Naive thymus-derived CD4-positive, alpha-beta T cell (primary cell): ENCODE measurements around the gene CDH4. TPM values are rescaled to one million over a fixed set of nuclear protein-coding genes. Genes with fewer than 3 reads are reported as not detected.

Experiments
- ATAC-seq: fragments of 150-1000 bp; cut with Tn5 transposase; 2 replicates; pipeline ENCODE4 v1.10.0; 2021; ENCODE audit warnings: mild to moderate bottlenecking, moderate library complexity
- CTCF ChIA-PET: fragments of 350-600 bp; sonication (Branson Sonifier 250); formaldehyde crosslinking; loops from one replicate; lab custom pipeline; 2021; ENCODE audit warnings: antibody characterized with exemption; lab: Charles Lee
- POLR2A ChIA-PET: fragments of 350-600 bp; sonication (Branson Sonifier 250); formaldehyde crosslinking; loops from one replicate; lab custom pipeline; 2021; ENCODE audit warnings: antibody characterized with exemption, inconsistent platforms; lab: Charles Lee
- DNase-seq, 9 donors: peaks; one replicate each; pipeline versions ENCODE4 v3.0.0 to v3.0.0-alpha.2; 2020 to 2022; ENCODE audit warnings: mixed read lengths in 1 of 9
- H3K27ac ChIP-seq: one replicate; pipeline ENCODE4 v1.7.0; 2013; ENCODE audit warnings: mild to moderate bottlenecking, low read depth, low read length, moderate library complexity
- H3K27me3 ChIP-seq, 2 donors: one replicate each; pipeline ENCODE4 v1.7.0; 2013; ENCODE audit warnings: low read length in 2 of 2, mild to moderate bottlenecking in 2 of 2, moderate library complexity in 2 of 2; ENCODE audit not compliant: control insufficient read depth in 2 of 2, insufficient read depth in 2 of 2
- H3K36me3 ChIP-seq, 3 experiments: 1 replicate in 2 of 3; 2 replicates in 1 of 3; pipeline ENCODE4 v1.7.0; 2013; ENCODE audit warnings: low read length in 3 of 3, mild to moderate bottlenecking in 3 of 3, moderate library complexity in 1 of 3; ENCODE audit not compliant: insufficient read depth in 3 of 3, control insufficient read depth in 2 of 3
- H3K4me1 ChIP-seq, 2 donors: one replicate each; pipeline ENCODE4 v1.7.0; 2013; ENCODE audit warnings: low read length in 2 of 2, mild to moderate bottlenecking in 2 of 2, moderate library complexity in 1 of 2; ENCODE audit not compliant: control insufficient read depth in 2 of 2, insufficient read depth in 2 of 2
- H3K4me3 ChIP-seq: 2 replicates; pipeline ENCODE4 v1.7.0; 2013; ENCODE audit warnings: mild to moderate bottlenecking, low read length
- H3K9me3 ChIP-seq, 3 experiments: 1 replicate in 2 of 3; 2 replicates in 1 of 3; pipeline ENCODE4 v1.7.0; 2013; ENCODE audit warnings: low read length in 3 of 3; ENCODE audit not compliant: control insufficient read depth in 2 of 3
- H3K27ac Mint-ChIP-seq, 9 donors: one replicate each; pipeline ENCODE4 v1.8.0; 2020 to 2022; ENCODE audit warnings: mixed read lengths in 9 of 9, mild to moderate bottlenecking in 8 of 9, moderate library complexity in 5 of 9, inconsistent platforms in 2 of 9
- H3K27me3 Mint-ChIP-seq, 5 donors: one replicate each; pipeline ENCODE4 v1.8.0; 2021 to 2022; ENCODE audit warnings: mixed read lengths in 5 of 5, mild to moderate bottlenecking in 1 of 5
- H3K36me3 Mint-ChIP-seq, 5 donors: one replicate each; pipeline ENCODE4 v1.8.0; 2020 to 2022; ENCODE audit warnings: mixed read lengths in 5 of 5, mild to moderate bottlenecking in 3 of 5, inconsistent platforms in 1 of 5
- H3K4me1 Mint-ChIP-seq, 7 donors: one replicate each; pipeline ENCODE4 v1.8.0; 2020 to 2022; ENCODE audit warnings: mixed read lengths in 7 of 7, mild to moderate bottlenecking in 3 of 7, inconsistent platforms in 1 of 7
- H3K4me3 Mint-ChIP-seq, 10 donors: one replicate each; pipeline ENCODE4 v1.8.0; 2020 to 2022; ENCODE audit warnings: mild to moderate bottlenecking in 10 of 10, mixed read lengths in 10 of 10, moderate library complexity in 6 of 10, inconsistent platforms in 2 of 10
- H3K9me3 Mint-ChIP-seq, 11 donors: one replicate each; pipeline ENCODE4 v1.8.0; 2020 to 2022; ENCODE audit warnings: mixed read lengths in 11 of 11, mild to moderate bottlenecking in 4 of 11, inconsistent platforms in 1 of 11, moderate library complexity in 1 of 11
- intact Hi-C, 2 donors: fragments of 100-400 bp; cut with micrococcal nuclease; formaldehyde crosslinking; loops; one replicate each; pipeline ENCODE4 v1.15.1; 2023
- polyA plus RNA-seq, 2 donors: library from polyadenylated mRNA; unstranded; fragments of 300-500 nt; fragmentation: Illumina TruSeq; gene quantifications; one replicate each; pipeline ENCODE4 v1.2.3, GENCODE V29; 2021
- total RNA-seq, 6 experiments: library from RNA in 5 of 6; stranded (reverse) in 5 of 6; gene quantifications; 1 replicate in 5 of 6; 2 replicates in 1 of 6; pipeline ENCODE4 v1.2.3 and lab custom pipeline; 2021 to 2026

Gene CDH4
- total and polyA plus RNA-seq, 7 experiments from 2014 or later = 0.05 to 0.43 (median 0.14) TPM; not detected in 1

DNA sequence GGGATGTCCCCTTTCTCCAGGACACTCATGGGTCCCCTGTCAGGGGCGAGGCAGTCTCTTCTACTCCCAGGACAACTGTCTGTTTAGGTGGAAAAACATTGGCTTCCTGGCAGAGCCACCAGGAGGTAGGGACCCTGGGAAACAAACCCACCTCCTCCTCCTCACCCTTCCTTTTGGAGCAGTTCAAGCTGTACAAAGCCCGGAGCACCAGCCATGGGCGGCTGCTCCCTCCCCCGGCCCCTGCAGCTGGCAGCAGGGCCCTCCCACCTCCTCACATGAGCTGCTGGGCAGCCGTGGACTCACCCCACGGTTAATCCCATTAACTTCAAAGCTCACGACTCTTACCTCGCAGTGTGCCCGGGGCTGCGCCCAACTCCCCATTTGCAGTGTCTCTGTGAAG is 48.6 kb downstream of the CDH4 start:
- ATAC-seq (no peak), DNase-seq (no peak)
- Mint-ChIP-seq H3K4me3 (no peak overlapping the region), H3K27ac (no peak overlapping the region), H3K36me3 (no peaks in the 10 kb centered on the region), H3K9me3 (peaks cover 0 to 3% (median 0%) of the 10 kb centered on the region in 11 donors), H3K27me3 (no peaks in the 10 kb centered on the region), H3K4me1 (no peaks in the 10 kb centered on the region)
- Histone ChIP-seq H3K4me1 (no peaks in the 10 kb centered on the region), H3K9me3 (no peaks in the 10 kb centered on the region), H3K27ac (no peak overlapping the region), H3K36me3 (no peaks in the 10 kb centered on the region), H3K27me3 (no peaks in the 10 kb centered on the region), H3K4me3 (no peak overlapping the region)
- POLR2A ChIA-PET = no interaction called here
- intact Hi-C loops = no loop called here
- CTCF ChIA-PET = no interaction called here

DNA sequence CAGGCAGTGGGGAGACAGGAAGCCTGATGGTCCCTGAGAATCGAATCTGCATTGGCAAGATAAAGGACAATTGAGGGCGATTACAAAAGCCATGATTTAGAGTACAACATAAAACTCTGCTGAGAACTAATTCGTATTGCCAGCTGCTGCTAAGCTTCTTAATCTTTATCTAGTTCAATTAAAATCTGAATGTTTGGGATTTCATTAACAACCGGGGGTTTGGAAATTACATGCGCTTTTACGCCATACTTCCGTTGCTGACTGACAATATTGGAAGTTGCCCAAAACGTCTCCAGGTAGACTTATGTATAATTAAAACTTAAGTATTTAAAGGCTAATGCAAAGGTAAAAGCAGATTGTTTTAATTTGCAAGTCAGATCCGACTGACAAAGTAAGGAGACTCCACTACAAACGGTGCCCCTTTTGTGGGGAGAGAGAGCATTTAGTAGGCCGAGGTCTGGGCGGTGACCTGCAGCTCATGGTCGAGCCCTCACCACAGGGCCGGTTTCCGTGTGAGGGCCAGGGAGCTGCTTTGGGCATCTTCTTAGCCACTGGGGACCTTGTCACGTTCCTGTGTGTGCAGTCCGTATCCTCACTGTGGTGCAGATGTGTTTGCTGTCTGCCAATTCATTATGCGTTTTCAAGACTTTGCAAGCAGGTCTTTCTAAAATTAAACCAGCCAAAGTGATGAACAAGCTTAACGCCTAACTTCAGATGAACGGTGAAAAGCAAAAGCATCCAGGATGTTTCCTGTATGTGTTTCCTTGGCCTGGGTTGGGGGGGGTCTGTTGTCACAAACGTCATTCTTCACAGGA is 49.9 kb downstream of the CDH4 start:
- ChIA-PET CTCF (interaction anchor here (0.6 kb wide), 1 partner anchor 296 kb away, joined by 3 read pairs; no protein-coding TSS in a partner anchor), POLR2A (no interaction called here)
- ATAC-seq (no peak), DNase-seq (no peak)
- no peaks in the 10 kb centered on the region for H3K36me3 ChIP-seq
- H3K36me3 Mint-ChIP-seq = no peaks in the 10 kb centered on the region
- H3K4me3 ChIP-seq = no peak overlapping the region
- H3K27ac ChIP-seq = no peak overlapping the region
- H3K4me1 ChIP-seq = no peaks in the 10 kb centered on the region
- no peak overlapping the region for H3K27ac Mint-ChIP-seq
- no peaks in the 10 kb centered on the region for H3K27me3 ChIP-seq
- no peaks in the 10 kb centered on the region for H3K9me3 ChIP-seq
- no peaks in the 10 kb centered on the region for H3K9me3 Mint-ChIP-seq
- H3K27me3 Mint-ChIP-seq = no peaks in the 10 kb centered on the region
- no peak overlapping the region for H3K4me3 Mint-ChIP-seq
- H3K4me1 Mint-ChIP-seq = no peaks in the 10 kb centered on the region
- intact Hi-C loops = no loop called here

DNA sequence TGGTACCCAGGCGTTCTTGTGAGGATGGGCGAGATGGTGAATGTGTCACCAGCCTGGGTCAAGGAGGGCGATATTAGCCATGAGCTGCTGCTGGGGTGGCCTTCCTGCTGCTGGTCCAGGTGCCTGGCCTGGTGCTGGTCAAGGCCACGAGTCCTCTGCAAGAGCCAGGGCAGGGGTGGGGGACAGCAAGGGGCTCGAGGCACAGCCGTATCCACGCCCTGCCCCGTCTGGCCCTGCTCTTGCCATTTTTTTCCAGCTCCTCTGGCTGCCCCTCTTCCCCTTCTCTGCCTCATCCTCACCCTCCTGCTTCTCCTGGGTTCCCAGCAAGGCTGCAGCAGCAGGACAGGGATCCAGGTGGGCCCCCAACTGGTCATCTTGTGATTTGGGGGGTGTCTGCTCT is 51.2 kb downstream of the CDH4 start:
- CTCF ChIA-PET = no interaction called here
- Histone ChIP-seq H3K4me3 (no peak overlapping the region), H3K9me3 (no peaks in the 10 kb centered on the region), H3K36me3 (no peaks in the 10 kb centered on the region), H3K4me1 (no peaks in the 10 kb centered on the region), H3K27me3 (no peaks in the 10 kb centered on the region), H3K27ac (no peak overlapping the region)
- no peak overlapping the region for H3K4me3 Mint-ChIP-seq
- no peaks in the 10 kb centered on the region for H3K4me1 Mint-ChIP-seq
- H3K27ac Mint-ChIP-seq = no peak overlapping the region
- POLR2A ChIA-PET = no interaction called here
- DNase-seq = no peak
- H3K9me3 Mint-ChIP-seq = no peaks in the 10 kb centered on the region
- H3K27me3 Mint-ChIP-seq = no peaks in the 10 kb centered on the region
- no peaks in the 10 kb centered on the region for H3K36me3 Mint-ChIP-seq
- no peak for ATAC-seq
- intact Hi-C loops = no loop called here

DNA sequence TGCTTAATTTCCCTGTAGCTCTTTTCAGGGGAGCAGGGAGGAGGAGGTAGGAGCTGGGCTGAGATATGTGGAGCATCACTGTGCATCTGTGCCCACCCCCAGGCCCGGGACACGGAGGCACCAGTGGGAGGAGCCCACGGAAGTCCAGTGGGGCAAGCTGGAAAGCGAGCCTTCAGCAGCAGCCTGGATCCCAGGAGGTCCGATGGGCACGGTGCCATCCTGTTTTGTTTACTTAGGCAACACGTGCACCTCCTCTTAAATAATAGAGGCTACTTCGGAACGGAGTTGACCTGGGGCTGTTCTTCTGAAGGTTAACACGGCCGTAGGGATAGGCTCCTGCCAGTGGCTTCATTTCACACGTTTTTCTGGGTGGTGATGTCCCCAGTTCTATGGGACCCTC is 51.6 kb downstream of the CDH4 start:
- H3K4me3 ChIP-seq = no peak overlapping the region
- H3K27me3 ChIP-seq = no peaks in the 10 kb centered on the region
- CTCF ChIA-PET = no interaction called here
- POLR2A ChIA-PET = no interaction called here
- Mint-ChIP-seq H3K36me3 (no peaks in the 10 kb centered on the region), H3K4me3 (no peak overlapping the region), H3K27ac (no peak overlapping the region), H3K9me3 (no peaks in the 10 kb centered on the region), H3K27me3 (no peaks in the 10 kb centered on the region), H3K4me1 (no peaks in the 10 kb centered on the region)
- no peaks in the 10 kb centered on the region for H3K9me3 ChIP-seq
- no peaks in the 10 kb centered on the region for H3K36me3 ChIP-seq
- DNase-seq (no peak), ATAC-seq (no peak)
- no peaks in the 10 kb centered on the region for H3K4me1 ChIP-seq
- H3K27ac ChIP-seq = no peak overlapping the region
- intact Hi-C loops = no loop called here

DNA sequence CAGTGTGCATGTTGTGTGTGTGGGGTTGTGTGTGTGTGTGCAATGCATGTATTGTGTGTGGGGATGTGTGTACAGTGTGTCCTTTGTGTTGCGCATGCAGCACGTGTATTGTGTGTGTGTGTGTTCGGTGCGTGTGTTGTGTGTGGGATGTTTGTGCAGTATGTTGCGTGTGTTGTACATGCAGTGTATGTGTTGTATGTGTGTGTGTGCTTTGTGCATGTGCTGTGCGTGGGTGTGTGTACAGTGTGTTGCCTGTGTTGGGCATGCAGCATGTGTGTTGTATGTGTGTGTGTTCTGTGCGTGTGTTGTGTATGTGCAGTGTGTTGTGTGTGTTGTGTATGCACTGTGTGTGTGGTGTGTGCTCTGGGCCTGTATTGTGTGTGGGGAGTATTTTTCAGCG is 52.7 kb downstream of the CDH4 start:
- Histone ChIP-seq H3K27me3 (no peaks in the 10 kb centered on the region), H3K36me3 (no peaks in the 10 kb centered on the region), H3K4me3 (no peak overlapping the region), H3K4me1 (no peaks in the 10 kb centered on the region), H3K27ac (no peak overlapping the region), H3K9me3 (no peaks in the 10 kb centered on the region)
- H3K9me3 Mint-ChIP-seq = no peaks in the 10 kb centered on the region
- DNase-seq (no peak), ATAC-seq (no peak)
- H3K27ac Mint-ChIP-seq = no peak overlapping the region
- ChIA-PET POLR2A (no interaction called here), CTCF (no interaction called here)
- H3K27me3 Mint-ChIP-seq = no peaks in the 10 kb centered on the region
- no peaks in the 10 kb centered on the region for H3K36me3 Mint-ChIP-seq
- intact Hi-C loops = no loop called here
- H3K4me1 Mint-ChIP-seq = no peaks in the 10 kb centered on the region
- no peak overlapping the region for H3K4me3 Mint-ChIP-seq

DNA sequence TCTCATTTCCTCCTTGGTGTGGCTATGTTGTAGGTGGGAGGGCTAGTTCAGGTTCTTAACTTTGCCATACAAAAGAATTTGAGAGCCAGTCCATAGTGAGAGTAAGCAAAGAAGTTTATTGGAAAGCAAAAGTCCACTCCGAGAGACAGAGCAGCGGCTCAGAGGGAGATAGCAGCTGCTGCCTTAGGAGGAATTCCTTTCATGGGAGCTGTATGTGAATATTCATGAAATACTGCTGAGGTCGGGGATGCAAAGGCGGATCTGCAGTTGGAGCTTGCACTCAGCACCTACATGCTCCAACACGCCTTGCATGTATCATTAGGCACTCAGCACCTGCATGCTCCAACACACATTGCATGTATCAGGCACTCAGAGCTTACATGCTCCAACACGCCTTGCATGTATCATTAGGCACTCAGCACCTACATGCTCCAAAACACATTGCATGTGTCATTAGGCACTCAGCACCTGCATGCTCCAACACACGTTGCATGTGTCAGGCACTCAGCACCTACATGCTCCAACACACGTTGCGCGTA is 54.9 kb downstream of the CDH4 start:
- POLR2A ChIA-PET = no interaction called here
- H3K4me3 Mint-ChIP-seq = no peak overlapping the region
- CTCF ChIA-PET = interaction anchor here (0.7 kb wide), 1 partner anchor 1942 kb away, joined by 4 read pairs; no protein-coding TSS in a partner anchor

More for the DNA sequence above, 54.9 kb downstream of the CDH4 start:
- H3K36me3 Mint-ChIP-seq = no peaks in the 10 kb centered on the region
- ATAC-seq = no peak
- Histone ChIP-seq H3K4me1 (no peaks in the 10 kb centered on the region), H3K27ac (no peak overlapping the region), H3K9me3 (no peaks in the 10 kb centered on the region), H3K4me3 (no peak overlapping the region), H3K36me3 (no peaks in the 10 kb centered on the region), H3K27me3 (no peaks in the 10 kb centered on the region)
- no peak for DNase-seq
- H3K27me3 Mint-ChIP-seq = no peaks in the 10 kb centered on the region
- H3K9me3 Mint-ChIP-seq = peaks cover 0 to 4% (median 0%) of the 10 kb centered on the region in 11 donors
- H3K27ac Mint-ChIP-seq = no peak overlapping the region
- H3K4me1 Mint-ChIP-seq = no peaks in the 10 kb centered on the region
- intact Hi-C loops = no loop called here
